Muscle of arm (tissue), 12 donors: ENCODE measurements around the gene MED8. TPM values are rescaled to one million over a fixed set of nuclear protein-coding genes. Genes with fewer than 3 reads are reported as not detected.
A peak's percentile ranks its signal among the peaks of the same experiment; 100 is the strongest.
"Not testable (repeated sequence)": the region's sequence is repeated elsewhere in the genome, so short reads cannot be mapped to it uniquely, and the experiment has no call there.

Experiments
- DNase-seq: peaks from one replicate; pipeline ENCODE4 v3.0.0-alpha.2; 2013
- polyA plus RNA-seq, 12 donors: library from polyadenylated mRNA; unstranded; fragments of 120-200 nt; gene quantifications; one replicate each; pipeline ENCODE4 v1.2.1, GENCODE V29; 2013; ENCODE audit not compliant: insufficient read length in 12 of 12

MED8 gene
- polyA plus RNA-seq, 12 donors, result 17.0 to 35.2 (median 27.0) TPM; not detected in 1

DNA sequence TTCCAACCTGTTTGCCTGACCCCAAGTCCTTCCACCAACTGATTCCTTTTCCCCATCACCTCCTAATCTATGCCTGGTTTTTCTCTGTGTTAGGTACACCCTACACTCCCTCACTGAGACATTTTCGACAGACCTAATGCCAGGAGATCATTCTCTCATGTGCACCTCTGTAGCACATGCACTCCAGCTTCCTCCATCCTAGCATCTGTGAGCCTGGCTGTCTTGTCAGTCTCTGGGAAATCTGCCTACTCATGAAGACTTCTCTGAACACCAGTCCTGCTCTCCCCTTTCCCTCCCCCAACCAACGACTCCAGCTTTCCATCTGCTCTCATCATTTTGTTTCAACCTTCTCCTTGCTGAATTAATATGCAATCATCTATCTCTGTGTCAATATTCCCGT, 987 bp downstream of the MED8 start:
- DNase-seq, result no peak

DNA sequence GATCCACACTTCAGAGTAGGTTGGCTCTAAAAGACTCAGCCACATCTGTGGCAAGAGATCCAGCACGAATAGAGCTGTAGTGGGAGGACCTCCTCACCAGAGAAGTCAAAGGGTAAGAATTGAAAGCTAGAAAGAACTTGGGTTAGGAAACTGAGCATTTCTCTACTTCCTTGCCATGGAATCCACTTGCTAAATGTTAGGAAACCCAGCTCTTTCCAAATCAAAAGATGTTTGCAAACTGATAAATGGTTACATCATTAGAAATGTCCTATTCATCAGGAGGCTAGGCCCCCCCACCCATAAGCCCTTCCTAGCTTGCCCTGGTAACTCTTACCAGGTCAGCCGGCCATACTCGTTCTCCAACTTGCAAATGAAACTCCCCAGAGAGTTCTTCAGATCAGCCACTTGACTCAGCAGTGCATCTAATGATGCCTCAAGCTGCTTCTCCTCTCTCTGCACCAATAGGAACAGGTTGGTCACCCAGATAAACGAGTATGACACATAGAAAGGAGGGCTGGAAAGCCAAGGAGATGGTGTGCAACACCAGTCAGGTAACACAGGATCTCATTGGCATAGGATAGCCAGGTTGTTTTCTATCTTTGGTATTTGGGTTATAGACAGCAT, 1.5 kb downstream of the MED8 start:
- no peak for DNase-seq

DNA sequence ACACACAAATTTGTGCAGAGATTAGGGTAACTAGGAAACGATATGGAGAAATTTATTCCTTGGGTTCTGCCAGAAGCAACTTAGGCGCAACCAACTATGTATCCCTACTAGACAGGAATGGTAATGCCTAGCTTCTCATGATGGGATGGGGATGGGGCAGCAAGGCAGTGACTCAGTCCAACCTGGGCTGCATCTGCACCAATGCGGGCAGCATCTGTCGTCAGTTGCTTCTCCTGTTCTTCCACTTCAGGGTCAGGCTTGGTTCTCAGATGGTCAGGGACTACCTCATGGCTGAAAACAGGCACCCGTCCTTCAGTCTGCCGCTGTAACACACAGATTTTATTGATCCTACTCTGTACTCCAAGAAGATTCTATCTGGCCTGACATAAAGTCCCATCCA, 2.9 kb downstream of the MED8 start:
- DNase-seq, result no peak

DNA sequence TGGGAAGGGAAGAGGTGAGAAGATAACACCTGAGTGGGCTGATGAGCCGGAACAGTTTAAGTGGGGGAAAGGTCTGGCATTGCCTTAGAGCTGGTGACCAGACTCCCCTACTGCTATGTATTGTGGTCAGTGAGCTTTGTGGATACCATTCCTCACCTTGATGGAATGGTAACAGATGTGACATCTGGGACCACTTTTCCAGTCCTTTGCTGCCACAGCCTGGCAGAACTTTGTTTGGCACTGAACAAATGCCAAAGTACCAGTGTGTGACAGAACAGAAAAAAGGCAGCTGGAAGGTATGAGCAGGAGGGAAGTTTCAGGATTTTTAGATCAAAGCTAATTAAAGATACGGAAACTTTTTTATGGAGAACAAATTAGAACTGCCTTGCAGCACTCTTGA, 6.2 kb downstream of the MED8 start:
- no peak for DNase-seq

DNA sequence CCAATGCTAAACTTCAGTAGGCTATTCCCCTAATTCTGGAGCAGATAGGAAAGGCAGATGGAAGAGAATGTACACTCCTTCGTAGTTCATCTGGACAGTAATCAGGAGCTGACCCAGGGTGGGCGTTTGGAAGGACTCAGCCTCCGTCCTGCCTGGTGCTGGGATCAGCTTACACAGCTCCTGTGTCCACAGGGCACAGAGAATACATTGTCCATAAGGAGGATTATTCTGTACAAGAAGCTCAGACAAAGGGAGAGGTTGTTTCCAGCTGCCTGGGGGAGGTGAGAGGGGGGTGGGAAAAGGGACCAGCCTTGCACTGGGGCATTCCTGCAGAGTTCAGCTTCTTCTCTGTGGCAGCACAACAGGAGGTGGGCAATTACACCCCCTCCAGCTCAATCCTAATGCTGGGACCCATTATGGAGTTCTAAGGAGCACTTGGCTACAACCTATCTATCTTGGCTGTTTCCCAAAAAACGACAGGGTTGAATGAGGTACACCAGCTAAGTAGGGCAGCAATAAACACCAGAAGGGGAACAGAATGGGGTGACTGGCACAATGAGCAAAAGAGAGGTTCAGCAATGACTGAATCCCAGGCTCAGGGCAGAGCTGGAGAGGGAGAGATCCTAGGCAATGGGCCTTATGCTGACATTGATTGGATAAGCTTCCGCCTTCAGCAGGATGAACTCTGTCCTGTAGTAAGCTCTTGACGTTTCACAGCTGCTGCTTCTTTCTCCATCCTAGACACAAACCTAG, 7.4 kb downstream of the MED8 start:
- no peak for DNase-seq

DNA sequence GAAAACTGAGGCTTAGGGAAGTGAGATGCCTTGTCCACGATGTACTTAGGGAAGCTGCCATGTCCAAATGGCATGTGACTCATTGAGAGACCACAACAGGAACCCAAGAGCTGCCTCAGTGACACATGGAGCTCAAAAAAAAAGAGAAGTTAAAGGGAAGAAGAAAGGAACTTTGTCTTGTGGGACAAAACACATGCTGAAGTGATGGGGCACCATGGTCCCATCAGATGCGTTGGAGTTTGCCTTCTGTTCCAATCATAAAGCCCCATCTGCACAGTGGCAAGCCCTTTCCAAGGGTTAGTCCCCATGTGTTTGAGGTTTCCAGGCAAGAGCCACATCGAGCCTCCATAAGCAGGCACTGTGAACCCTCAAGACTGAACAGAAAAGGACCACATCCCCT, 8.0 kb downstream of the MED8 start:
- DNase-seq, result no peak

DNA sequence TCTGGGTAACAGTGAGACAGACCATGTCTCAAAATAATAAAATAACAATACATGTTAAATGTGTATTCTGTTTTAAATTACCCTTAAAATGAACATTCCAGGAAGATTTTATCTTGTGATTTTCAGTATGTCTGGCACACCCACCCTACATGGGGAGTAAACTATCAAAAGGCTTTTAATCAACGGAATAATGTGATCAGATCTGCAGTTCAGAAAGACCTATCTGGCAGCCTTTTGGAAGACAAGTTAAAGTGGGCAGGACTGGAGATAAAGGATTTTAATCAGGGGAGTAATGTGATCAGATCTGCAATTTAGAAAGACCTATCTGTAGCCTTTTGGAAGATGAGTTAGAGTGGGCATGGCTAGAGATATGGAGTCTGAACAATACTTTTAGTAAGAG, 10.1 kb downstream of the MED8 start:
- DNase-seq, result no peak

DNA sequence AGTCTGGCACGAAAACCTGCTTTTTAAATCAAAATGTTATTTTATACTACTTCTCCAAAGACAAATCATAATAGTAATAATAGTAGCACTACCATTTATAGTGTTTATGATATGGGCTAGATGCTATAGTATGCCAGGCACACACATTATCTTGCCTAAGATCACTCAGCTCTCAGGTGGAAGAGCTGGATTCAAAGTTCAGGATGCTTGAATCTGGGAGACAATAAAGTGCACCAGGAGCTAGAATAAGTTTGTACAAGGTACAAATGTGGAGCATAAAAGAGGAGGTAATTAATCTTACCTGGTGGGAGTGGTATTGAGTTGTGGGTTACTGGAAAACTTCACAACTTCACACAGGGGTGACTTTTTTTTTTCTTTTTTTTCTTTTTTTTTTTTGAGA, 11.8 kb downstream of the MED8 start:
- DNase-seq, result no peak

DNA sequence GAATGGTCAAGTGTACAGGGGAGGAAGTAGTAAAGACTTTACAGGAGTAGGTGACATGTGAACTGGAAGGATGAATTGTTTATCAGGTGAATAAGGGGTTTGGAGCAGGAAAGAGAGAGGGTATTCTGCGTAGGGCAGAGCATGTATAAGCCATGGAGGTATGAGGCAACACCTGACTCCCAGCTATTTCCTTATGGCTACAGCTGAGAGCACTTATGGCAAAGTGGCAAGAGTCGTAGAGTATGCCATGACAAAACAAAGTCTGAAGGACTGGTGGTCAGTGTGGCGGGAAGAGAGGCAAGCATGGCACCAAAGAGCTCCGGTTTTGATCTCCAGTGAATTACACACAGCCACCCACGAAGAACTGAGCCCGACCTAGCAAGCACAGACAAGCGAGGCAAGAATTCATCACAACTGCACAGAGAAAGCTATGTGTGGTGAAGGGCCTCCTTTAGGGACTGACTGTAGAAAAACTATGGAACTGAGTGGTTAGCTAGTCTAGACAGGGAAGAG, 12.8 kb downstream of the MED8 start:
- DNase-seq, result no peak

DNA sequence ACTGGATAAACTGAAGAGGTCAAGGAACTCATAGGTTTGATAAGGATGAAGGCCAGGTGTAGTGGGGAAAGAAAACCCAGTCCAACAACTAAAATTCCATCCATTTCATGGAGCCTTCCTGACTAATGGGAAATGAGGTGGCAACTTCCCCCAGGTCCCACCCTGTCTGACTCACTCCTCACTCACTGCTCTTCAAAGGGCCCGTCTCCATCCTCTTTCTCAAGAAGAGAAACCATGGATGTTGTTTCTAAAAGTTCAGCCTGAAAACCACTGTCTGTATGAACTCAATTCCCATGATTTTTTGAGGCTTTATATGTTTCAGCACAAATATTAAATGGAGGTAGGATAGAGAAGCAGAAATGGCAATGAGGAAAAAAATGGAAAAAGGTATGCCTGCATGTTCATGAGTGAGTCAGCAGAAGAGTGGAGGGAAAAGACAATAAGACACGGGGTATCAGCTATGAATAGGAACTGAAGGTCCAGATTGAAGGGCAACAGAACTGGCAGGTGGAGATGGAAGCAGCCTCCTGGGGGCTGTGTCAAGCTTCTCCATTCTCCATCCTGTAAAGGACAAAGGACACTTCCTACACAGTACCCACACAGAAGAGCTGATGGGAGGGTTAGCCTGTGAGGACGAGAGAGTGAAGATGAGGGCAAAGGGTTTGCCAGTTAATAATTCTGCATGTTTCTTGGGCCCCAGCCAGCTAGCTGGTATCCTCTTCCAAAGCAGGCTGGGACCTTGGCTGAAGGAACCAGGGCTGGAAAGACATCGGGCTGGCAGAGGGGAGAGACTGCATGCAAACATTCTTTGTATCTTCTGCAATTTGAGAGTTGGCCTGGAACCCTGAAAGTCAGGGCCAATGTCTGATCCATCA, 16.3 kb downstream of the MED8 start:
- no peak for DNase-seq

DNA sequence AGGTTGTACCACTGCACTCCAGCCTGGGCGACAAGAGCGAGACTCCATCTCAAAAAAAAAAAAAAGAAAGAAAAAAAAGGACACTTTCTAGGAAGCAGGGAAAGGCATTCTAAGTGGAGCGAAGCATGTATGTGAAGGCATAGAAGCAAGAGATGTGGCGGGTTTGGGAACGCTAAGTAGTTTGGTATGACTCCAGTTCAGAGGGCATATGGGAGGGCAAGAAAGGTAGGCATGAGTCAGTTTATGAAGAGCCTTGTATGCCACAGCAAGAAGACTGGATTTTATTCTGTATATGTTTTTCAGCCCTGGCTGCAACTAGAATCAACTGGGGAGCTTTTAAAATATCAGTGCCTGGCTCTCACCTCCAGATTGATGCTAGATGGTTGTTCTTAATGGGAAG, 17.4 kb downstream of the MED8 start:
- DNase-seq, result no peak

DNA sequence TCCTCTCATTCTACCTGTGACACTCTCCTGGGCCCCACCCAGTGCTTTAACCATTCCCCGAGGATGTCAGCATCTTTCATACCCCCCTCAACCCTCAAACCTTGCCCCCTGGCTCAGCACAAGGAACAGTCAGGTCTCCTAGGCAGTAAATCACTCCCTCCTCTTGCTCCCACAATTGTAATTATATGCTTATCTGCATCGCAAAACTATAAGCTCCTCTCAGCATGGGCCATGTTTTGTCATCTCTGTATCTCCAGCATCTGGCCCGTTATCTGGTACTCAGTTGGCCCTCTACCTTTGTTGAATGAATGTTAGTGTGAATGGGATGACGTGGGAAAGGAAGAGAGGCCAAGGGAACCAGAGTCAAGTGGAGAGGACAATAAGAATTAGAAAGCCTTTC, 19.0 kb downstream of the MED8 start:
- no peak for DNase-seq

DNA sequence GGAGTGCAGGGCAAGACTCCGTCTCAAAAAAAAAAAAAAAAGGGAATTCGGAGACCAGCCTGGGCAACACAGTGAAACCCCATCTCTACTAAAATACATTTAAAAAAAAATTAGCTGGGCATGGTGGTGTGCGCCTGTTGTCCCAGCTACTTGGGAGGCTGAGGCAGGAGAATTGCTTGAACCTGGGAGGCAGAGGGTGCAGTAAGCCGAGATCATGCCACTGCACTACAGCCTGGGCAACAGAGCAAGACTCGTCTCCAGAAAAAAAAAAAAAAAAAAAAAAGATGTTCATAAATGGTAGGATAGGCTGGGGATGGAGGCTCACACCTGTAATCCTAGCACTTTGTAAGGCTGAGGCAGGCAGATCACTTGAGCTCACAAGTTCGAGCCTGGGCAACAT, 19.8 kb downstream of the MED8 start:
- not testable (repeated sequence) for DNase-seq

DNA sequence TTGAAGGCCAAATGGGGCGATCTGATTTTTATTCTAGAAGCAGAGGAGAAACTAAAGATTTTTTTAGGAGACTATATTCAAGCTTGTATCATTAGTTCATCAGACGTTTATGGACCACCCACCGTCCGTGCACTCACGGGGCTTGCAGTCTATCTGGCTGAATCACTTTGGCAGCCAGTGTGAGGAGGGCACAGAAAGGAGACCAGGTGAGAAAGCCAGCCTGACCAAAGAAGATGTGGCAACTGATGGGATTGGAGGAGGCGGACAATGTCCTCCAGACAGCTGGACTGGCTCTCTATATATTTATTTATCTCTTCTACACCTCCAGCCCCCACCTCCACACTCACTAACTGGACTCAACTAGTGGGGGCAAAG, 21.0 kb downstream of the MED8 start:
- DNase-seq, result no peak

DNA sequence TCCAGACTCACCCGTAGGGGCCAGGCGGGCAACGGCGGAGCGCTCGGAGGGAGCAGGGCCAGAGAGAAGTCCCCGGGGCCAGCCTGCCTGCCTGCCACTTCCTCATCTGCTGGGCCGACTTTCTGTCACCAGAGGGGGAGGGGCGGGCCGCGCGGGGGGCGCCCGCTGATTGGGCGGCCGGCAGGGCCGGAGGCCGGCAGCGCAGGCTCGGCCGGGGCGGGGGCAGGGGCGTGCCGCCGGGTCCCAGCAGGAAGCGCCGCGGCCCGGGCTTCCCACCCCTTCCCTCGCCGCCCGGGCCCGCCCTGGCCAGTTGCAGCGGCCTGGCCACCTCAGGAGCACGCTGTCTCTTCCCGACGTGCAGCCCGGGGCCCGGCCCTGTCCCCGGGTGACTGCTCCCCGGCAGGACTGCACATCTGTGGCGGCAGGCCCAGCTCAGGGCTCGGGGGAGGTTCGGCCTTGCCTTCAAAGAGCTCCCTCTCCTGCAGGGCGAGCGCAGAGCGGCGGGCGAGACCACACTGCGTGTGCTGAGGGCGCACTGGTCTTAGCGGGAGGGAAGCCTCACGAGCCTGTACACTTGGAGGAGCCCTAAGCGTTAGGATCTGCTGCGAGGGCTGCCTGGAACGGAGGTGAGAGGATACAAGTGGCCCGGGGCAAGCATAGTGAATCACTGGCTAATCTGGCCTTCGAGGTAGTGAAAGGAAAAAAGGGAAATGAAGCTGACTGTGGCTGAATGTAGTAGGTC, 21.5 kb downstream of the MED8 start, which contains the start of gene ELOVL1:
ELOVL1 (minus strand) TSS at position 108 of the 742 bp plus-strand sequence. CDS start 2,402 bp downstream, outside the sequence.
- peak; percentile 79 for DNase-seq

DNA sequence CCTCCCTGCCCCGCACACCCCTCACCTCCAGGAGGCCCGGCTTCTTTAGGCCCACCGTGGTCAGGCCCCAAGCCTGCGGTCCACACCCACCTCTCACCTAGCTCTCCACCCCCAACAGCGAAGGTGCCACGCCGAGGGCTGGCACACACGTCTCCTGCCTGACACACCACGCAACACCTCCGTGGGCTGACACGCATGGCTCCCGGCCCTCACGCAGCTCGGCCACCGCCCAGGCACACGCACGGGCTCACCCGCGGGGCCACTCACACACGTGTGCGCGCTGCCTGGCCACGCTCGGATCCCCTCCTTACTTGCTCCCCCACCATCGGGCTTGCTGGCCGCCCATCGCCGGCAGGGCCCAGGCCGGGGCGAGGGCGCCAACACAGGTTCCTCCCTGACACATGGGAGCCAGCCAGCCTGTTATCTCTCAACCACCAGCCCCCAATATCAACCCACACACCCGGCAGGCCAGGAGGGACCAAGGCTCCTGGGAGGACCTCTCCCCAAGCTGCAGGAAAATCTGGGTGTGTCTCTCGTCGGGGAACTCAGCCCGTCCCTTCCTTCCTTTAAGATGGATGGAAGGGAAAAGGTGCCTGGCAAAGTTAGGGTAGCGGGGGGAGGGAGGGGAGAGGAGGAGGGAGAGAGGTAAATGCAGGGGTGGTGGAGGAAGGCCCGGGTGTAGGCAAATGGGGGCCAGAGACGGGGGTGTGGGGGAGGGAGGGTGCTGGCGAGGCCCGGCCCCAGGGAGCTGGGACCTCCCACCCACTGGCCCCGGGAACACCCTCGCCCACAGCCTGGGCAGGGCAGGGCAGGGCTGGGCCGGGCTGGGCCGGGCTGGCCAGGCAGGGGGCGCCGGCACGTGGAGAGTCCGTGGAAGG, 22.3 kb downstream of the MED8 start:
- peak; percentile 16 for DNase-seq

DNA sequence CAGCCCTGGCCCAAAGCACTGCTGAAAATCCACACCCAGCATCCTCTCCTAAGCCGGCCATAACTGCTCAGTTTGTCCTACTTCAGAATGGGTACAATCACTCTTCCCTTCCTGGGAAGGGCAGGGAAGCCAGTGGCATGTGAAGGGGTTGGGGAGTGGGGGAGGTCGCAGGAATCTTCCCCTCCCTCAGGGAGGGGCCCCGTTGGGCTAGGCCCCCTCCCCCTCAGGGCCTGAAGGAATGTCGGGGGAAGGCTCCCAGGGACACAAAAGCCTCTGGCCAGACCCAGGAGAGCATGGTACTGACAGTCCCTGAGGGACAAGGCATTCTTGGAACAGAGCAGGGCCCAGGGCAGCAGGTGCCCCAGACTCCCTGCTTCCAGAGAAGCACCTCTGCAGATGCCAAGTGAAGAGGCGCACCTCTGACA, 23.0 kb downstream of the MED8 start:
- no peak for DNase-seq

DNA sequence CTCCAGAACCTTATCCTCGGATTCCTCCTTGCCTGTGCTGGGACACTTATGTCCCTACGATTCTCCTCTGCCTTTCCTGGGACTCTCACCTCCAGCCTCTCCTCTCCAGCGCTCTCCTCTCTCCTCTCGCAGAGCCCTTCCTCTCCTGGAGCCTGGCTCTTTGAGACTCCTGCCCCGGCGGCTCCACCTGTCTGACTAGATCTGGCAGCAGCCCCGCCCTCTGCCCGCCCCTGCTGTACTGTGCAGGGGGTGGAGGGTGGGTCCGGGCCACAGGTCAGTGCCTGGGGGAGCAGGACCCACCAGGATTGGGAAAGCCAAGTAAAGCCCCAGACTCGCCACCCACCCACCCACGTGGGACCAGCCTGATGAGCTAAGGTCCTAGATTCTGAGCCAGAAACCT, 23.4 kb downstream of the MED8 start:
- DNase-seq, result no peak

DNA sequence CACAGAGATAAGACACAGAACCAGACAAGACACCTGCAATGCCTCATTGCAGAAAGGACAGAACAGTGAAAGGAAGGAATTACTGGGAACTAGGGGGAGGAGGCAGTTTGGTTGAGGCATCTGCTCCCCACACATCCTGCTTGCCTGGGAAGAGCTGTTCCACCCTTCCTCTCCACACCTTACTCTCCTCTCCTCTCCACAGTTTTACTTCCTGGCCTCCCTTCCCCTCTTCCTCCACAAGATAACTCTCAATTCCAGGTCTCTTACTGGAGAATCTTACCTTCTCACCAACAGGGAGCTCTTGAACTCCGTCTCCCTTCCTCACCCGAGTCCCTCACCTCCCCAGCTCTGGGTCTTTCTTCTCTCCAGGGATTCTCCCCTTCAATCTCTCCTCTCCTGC, 23.9 kb downstream of the MED8 start:
- DNase-seq, result no peak

DNA sequence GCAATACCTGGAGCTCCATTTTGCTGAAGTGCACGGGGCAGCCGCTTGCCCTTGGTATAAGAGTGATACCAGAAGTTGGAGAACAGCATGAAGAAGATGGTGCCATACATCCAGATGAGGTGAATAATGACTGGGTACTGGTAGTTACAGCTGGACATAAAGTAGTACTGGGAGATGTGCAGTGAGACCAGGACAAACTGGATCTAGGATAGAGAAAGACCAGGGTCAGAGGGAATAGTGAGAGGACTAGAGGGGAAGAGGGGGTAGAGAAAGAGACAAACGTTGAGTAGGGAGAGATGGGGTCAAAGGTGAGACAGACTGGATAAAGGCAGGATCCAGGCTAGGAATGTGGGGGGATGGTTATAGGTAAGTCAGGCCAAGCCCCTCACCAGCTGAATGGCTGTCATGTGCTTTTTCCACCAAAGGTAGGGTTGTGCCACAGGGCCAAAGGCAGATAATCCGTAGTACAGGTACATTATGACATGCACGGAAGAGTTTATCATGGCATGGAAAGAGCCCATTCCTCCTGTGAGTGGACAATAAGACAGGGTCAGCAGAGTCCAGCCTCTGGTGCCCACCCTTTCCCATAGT, 25.6 kb downstream of the MED8 start:
- DNase-seq, result no peak
